Activated CD8-positive, alpha-beta memory T cell treated with anti-CD3 and anti-CD28 coated beads for 24 hours (primary cell): ENCODE data around the gene CPEB4.

Experiments used
- DNase-seq: peaks from one replicate; pipeline ENCODE4 v3.0.0-alpha.2; 2020

The CPEB4 gene

GRCh38 chr5:173988554-173989431, 100.6 kb downstream of the CPEB4 start, which contains the start of gene C5orf47:
TSS of gene C5orf47 (plus strand) at chr5:173989170. CDS start at chr5:173989264, 94 bp downstream.
- DNase-seq = no peak

DNA sequence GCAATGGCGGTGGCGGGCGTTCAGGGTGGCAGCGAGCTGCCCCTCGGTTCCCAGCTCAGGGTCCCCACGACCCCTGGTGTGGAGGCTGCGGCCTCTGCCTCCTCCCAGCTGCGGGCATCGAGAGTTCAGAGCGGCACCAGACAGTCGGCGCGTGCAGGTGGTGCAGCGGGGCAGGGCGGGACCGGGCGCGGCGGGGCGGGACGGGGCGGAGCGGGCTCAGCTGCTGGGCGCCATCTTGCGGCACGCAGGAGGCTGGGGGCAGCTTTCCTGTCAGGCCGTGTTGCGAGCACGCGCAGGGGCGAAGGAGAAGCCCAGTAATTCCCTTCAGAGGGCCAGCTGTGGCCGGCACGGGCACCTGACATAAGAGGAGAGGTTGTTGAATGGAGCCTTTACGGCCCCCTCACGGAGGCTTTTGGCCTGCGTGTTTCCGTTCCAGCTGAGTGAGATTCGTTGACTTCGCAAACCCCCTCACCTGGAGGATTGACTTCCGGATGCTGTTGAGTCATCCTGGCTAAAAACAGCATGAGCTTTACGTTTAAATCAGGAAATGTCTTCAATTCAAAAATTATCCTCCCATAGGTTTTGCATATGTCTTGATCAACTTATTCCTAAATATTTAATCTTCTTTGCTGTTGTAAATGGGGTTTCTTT, 101.4 kb downstream of the CPEB4 start:
- DNase-seq = no peak

GRCh38 chr5:173997331-173997730, 109.2 kb downstream of the CPEB4 start:
- DNase-seq = no peak

GRCh38 chr5:173998531-173998930, 110.4 kb downstream of the CPEB4 start:
- DNase-seq = no peak

DNA sequence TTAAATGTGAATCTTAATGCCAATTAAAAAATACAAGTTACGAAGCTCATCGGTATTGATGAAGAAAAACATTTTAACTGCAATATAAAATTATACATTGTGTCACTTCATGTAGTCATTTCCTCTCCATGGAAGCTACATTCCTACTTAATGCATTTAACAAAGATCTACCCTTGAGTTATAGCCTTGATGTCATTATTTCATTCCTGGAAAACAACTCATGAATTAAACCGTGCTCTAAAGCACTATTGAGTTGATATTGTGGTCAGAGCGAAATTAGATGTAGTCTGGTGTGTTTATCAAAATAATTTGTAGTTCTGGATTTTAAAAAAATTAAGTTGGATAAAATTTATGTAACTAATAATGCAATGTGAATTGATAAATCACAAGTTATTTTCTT, 111.9 kb downstream of the CPEB4 start:
- DNase-seq = no peak

DNA sequence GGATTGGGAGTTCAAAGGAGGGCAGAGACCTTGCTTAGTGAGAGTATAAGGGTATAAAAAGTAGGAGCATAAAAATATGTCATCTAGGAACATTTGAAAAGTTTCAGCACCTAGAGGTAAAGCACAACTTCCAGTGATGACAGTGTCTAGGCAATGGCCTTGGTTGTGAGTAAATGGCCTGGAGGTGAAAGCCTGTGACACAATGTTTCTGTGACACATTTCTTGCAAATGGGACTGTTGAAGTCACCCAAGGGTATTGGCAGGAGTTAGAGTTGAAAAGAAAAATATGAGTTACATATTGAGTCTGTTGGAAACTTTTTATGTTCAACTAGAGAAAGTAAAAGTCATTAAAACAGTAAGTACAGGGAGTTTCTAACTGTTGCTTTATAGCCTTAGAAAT, 115.6 kb downstream of the CPEB4 start:
- no peak for DNase-seq

DNA sequence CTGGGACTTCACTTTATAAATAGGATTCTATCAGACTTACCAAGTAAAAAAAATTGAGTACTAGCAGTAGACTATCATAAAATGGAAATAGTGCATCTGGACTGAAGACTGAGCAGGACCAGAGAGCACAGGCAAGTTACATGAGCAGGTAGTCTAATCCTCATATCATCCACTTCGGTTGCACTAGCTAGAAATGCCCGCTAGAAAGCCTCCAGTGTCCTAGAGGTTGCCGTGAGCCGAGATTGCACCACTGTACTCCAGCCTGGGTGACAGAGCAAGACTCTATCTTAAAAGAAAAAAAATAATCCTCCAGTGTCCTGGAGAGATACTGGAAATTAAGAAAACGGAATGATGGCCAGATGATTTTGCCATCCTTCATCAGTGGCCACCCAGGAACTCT, 120.8 kb downstream of the CPEB4 start:
- DNase-seq = no peak

DNA sequence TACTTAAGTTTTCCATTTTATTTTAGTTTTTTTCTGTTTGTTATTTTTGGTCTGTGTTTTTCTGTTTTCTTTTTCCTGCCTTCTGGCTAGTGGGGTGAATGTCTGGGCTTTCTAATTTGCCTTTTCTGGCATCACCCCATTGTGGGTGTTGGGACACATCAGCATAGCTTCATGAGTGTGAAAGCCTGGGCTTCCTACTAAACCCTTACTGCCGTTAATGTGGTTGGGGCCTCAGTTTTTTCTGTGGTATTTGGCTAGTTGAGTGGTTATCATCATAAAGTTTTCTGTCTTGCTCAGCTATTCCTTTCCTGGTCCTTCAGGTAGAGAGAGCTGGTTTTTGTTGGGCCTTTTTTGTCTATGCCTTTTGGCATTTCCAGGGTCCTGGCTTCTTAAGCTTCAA, 122.2 kb downstream of the CPEB4 start:
- DNase-seq = no peak

- DNase-seq = no peak
Observed at GRCh38 chr5:174011441-174011840, 123.3 kb downstream of the CPEB4 start.
